NOMO-1 treated with dmso at 0.1 percent for 144 hours (cell line): ENCODE measurements around the gene CADM2.

Experiments used
- DNase-seq: peaks from one replicate; lab custom pipeline; 2025; ENCODE audit not compliant: unreplicated experiment; lab: John Stamatoyannopoulos, UW

CADM2 gene

DNA sequence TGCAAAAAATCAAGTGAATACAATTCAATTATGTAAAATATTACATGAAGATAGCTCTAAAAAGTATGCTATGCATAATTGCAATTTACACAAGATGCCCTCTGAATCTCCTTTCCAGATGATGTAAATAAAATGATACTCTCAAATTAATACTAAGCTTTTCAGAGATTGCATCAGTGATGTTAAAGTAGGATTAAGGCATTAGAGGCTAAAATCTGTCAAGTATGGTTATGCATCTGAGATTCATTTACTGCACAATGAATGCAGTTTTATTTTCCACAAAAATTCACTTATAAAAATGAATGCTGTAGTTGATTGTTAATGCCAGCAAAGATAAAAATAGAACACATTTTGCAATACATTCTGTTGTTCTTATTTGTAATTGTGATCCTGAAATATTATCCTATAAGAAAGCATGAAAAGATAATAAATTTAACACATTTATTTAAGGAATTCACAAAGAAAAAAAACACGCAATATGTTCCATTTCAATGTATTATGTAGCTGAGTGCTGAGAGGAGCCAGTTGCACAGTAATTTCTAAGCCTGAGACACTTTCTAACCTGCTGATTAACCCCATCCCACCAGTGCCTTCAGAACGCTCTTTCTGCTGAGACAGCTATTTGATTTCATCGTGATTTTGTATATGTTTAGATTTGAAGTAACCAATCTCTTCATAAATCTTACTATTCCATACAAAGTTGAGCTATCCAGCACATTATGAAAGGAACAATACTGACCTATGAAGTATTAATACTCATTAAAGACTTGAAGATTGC is 224.4 kb downstream of the CADM2 start:
- DNase-seq, result no peak

DNA sequence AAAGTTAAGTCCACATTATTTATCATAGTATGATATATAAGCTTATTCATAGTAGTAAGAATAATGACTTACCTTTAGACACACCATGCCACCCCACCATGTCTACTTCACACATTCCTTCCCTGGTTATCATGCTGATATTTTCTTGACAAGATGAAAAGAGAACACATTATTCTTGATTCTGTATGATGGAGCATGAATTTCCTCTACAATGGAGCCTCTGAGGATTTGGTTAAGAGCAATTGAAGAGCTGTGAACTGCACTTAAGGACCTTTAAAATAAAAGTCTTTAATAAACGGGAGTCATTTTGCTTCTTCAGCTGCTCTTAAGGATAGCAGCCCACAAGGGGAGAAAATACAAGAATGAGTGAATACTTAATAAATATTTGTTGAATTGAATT is 226.7 kb downstream of the CADM2 start:
- DNase-seq, result no peak

DNA sequence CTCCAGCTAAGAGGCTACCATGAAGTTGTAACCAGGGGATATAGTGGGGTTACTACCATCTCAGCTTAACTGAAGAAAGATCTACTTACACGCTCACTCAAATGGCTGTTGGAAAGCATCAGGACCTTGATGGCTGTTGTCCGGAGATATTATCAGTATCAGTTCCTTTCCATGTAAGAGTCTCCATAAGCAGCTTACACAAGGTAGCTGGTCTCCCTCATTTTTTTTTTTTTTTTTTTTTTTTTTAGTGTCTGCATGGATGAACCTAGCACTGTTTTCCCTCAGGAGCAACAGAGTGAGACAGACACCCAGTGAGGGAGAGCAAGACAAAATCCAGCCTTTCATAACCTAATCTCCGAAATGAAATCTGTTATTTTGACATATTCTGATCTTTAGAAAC is 230.9 kb downstream of the CADM2 start:
- no peak for DNase-seq

DNA sequence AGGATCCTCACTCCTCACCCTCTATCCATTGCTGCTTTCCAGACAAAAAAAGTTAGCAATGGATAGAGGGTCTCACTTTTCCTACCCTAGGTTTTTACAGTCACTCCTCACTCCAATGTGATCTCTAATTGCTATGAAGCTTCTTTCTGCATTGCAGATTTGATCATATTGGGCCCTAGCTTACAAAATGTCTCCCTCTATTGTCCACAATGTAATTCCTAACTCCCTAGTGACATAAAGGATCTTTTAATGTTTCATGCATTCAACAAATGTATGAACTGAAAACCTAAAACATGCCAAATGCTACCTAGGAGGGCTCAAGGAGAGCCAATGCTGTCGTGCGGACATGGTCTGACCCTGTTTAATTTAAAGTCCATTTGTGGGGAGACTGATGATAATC is 234.8 kb downstream of the CADM2 start:
- DNase-seq, result no peak

DNA sequence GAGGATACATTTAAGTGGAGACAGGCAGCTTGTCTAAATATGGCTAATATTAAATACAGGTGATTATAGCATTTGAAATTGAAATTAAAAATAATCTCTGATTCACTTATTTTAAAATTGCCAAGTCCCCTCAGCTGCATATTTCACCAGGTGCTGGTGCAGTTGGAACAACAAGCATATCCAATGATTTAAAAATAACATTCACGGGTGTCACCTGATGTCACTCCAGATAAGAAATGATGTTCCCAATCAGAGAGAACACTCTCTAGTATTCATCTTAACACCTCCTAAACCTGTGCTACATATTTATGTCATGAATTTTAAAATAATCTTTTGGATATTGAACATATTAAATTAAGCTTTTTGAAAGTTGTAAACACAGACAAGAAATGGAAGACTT is 249.9 kb downstream of the CADM2 start:
- no peak for DNase-seq

DNA sequence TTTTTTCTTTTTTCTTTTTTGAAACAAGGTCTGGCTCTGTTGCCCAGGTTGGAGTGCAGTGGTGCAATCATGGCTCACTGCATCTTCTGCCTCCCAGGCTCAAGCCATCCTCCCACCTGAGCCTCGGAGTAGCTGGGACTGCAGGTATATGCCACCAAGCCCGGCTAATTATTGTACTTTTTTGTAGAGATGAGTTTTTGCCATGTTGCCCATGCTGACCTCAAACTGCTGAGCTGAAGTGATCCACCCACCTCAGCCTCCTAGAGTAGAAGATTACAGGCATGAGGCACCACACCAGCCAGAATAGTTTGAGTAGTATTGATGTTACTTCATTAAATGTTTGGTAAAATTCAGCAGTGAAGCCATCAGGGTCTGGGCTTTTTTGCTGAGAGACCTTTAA is 251.8 kb downstream of the CADM2 start:
- DNase-seq, result no peak

DNA sequence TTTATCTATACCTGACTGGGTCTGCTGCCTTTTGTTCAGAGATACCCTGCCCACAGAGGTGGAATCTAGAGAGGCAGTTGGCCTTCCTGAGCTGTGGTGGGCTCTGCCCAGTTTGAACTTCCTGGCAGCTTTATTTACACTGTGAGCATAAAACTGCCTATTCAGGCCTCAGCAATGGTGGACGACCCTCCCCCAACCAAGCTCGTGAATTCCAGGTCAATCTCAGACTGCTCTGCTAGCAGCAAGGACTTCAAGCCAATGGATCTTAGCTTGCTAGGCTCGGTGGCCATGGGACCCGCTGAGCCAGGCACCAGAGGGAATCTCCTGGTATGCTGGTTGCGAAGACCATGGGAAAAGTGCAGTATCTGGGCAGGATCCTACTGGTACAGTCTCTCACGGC is 270.2 kb downstream of the CADM2 start:
- no peak for DNase-seq

DNA sequence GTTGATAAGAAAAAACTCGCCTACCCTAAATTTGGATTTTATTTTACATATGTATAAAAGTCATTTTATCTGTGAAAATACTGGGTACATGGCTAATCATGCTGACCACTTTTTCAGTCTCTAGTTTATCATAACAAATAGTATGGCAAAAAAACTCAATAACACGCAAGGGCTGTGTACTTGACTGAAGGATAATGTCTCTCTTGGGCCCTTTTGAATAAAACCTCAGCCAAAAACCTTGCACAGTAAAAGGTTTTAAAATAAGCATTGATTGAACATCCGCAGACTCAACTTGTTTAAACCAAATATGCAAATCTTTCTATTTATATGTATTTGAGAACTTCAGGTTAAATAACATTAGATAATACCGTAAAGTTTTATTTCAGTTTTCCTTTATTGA is 285.3 kb downstream of the CADM2 start:
- no peak for DNase-seq

DNA sequence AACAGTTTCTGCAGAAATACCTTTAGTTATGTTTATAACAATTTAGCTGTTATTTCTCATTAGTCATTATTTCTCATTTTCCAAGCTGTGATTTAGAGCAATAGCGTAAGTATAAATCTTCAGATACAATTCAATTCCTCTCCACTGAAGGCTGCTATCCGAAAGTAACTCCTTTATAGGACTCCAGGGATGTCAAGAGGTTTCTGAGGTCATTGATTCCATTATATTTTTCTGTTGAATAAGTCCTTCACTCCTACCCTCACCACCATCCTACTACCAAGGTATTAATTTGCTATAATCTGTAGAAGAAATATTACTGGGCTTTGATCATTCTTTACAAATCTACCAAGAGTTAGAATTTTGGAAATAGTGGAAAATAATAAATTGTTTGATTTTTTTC is 285.7 kb downstream of the CADM2 start:
- no peak for DNase-seq

DNA sequence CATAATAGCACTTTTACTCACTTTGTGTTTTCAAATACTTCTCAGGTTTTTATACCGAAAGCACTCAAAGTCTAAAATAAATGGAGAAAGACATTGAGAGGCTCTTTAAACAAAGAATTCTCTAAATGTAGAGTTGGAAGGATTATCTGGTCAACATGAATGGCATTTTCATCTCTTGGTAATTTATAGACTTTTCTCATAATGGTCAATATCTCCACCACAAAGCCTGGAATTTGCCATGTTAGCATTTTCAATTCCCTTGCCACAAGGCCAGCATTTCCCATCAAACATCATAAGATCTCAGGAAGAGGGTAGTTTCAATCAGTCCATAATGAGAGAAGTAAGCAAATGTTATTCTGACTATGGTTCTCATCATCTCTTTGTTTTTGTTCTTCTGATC is 293.0 kb downstream of the CADM2 start:
- no peak for DNase-seq

DNA sequence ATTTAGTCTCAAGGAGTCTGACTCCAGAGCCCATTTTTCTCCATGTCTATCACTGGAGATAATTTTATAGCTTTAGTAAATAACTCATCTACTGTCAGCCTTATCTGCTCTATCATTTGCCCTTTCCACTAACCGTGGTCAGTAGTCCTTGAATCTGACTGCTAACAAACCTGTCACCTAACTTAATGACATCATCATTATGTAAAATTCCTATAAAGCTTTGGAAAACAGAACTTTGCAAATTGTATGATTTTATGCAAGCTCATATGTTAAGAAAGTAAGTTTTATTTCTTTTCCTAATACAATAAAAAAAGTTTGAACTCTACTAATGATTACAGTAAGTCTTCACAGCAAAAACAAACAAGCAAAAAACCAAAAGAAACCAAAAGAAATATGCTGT is 293.9 kb downstream of the CADM2 start:
- DNase-seq, result no peak

DNA sequence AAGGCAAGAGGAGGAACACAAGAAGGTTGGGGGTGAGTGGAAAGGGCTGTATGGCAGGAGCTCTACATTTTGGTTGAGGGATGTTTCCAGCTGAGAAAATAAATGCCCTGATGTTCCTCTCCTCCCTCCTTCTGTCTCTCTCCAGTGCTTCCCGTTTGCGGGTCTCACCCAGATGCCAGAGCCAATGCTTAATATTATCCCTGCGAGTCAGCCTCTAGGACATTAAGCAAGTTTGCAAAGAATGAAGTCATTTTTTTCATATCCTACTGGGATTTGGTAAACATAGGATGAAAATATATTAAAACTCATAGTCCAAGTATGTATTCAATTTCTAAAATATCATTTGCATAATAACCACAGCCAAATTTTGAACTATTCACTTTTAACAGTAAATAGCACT is 295.9 kb downstream of the CADM2 start:
- DNase-seq, result no peak

DNA sequence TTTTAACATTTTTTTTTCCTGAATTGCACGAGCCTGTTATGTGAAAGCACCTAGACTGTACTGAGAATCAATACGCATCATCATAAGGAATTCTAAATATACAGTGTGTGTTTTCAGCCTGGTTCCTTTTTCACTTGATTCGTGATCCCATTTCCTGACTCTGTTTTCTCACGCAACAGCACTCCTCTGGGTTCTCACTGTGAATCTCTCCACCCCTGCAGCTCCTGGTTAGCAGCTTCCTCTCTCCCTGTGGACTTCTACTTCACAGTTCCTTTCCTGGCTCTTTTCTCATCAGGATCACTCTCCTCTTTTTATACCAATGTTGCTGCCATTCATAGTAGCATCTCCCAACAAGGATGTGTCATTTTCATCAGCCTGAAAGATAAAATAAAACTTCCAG is 297.2 kb downstream of the CADM2 start:
- no peak for DNase-seq

DNA sequence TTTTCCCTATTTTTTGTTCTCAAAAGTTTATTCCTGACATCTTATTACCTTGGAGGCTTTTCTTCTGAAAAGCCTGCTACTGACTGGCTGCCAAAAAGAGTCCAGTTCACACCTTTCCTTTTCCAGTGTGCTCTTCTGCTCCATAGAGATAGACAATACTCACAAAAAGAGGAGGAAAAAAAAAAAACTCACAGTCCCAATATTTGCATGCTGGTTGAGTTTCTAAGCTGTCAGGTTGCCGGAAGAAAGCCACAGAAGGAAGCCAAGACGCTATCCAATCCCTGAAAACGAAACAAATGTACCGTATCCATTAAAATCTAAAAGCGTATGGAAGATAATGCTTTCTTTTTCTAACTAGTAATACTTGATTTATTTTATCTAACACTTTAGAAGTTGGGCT is 299.5 kb downstream of the CADM2 start:
- no peak for DNase-seq

DNA sequence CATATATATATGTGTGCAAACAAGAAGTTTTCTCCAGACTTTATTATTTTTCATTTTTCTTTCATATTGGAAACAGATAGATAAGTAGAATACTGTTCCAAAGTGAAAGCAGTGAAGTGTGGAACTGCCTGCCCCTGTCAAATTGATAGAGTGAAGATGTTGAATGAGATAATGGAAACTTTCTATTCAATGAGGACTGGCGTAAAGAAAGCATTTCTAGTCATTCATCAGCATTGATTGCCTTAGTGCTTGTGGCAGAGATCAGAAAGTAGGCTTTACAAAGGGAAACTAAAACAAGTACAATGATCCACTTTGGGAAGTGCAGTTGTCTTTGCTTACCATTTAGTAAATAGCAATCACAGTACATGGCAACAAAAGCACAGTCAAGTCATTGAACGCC is 300.0 kb downstream of the CADM2 start:
- no peak for DNase-seq

DNA sequence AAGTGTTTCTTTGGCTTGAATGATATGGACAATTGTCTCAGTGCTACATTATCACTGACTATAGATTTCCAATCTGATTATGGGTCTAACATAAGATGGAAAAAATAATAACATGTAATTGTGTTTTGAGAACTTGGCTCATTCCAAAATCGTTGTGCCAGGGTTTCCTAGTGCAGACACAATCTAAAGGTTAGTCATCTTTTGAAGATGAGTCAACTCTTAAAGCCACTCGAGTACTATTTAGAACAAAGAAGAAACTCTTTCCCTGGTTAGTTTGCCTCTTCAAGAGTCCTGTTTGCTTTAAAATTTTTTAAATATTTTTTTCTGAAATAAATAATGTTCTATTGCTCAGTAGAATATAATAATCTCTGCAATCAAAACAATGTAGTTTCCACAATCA is 301.0 kb downstream of the CADM2 start:
- DNase-seq, result no peak

DNA sequence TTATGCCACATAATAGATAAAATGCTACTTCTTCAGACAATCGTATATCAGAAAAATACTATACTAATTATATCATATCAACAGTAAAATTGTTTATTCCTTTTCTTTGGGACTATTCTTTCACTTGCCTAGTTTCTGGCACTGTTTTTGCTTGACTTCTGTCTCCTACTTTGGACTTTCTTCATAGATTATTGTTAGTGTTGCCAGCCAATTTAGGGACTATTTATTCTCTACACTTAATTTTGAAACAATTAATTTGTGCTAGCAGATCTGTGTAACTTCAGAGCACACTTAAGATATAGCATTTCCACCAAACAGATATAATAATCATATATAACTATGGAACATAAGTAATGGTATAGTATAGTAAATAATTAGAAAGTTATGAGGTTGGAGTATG is 305.6 kb downstream of the CADM2 start:
- DNase-seq, result no peak

DNA sequence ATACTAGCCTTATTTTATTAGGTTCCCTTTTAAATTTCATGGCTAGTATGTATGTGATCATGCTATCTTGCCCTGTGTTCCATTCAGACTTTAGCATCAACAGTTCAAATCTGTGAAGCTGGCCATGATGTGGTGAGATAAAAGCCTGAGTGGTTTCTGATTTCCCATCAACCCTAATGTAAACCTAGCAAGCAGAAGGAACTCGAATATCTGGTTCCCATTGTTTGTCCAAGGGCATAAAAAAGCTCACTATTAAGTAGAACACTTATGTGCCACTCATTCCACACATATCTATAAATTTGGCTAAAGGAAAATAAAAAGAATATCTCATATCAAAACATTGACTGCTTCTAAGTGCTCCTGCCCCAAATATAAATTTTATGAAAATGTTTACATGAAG is 311.7 kb downstream of the CADM2 start:
- DNase-seq, result no peak

DNA sequence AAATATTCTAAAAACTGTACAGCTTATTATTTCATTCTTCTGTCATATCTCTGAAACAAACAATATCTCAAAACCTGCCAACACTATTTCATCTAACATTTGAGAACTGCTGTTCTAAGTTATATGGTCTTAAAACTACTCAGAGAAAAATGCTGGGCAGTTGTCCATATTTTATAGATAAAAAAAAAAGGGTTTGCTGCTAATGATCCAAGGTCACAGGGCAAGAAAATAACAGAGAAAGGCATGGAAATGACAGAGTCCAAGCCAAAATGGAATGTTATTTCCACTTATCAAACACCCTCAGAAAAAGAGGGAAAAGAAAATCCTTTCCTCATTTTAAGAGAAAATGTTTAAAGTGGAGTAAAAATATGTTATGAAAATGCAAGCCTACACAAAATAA is 313.1 kb downstream of the CADM2 start:
- no peak for DNase-seq

DNA sequence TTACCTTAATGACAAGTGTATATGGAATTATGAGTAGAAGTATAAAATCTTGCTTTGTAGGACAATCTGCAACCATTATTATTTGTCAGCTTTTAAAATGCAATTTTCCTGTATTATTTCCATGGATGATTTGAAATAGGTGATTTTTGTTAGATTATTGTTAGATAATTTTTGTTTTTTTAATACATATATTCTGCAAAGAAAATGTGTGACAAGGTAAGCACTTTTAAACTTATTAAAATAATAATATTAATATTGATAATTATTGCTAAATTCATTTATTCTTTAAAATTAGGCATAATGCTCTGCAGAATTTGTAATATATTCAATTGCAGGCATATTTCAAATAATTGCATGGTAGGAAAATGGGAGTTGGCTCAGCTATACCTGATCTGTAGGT is 329.5 kb downstream of the CADM2 start:
- DNase-seq, result no peak

DNA sequence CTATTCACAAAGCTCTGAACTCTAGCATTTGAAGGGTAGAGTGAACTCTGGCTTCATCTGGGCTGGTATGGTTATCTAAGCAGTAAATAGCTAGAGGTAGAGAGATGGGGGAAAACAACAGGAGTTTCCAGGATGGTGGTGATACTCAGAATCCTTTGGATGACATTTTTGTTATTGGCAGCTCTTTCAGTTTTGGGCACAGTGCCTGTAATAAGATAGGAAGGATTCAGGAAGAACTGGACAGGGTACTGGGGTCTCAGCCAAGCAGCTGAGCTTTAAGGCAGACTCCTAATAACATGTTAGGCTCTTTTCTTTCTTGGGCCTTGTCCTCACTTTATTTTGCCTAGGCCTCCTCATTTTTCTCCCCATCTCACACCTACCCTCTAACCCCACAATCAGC is 338.5 kb downstream of the CADM2 start:
- DNase-seq, result no peak

DNA sequence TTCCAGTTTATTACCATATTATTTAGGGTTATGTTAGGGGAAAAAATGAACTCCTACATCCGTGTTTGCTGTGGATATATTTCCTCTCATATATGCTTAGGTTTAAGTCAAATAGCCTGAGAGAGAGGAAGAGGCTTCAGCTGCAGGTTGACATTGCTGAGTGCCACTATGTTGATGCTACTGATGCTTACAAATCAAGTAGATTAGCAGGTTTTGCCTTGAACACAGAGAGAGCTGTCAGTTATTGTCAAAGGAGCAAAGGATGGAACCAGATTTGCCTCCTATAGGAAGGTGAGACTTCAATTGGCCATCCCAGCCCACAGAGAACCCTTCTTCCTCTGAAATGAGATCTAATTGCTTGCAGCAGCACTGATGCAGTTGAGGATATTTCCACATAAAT is 339.2 kb downstream of the CADM2 start:
- no peak for DNase-seq

DNA sequence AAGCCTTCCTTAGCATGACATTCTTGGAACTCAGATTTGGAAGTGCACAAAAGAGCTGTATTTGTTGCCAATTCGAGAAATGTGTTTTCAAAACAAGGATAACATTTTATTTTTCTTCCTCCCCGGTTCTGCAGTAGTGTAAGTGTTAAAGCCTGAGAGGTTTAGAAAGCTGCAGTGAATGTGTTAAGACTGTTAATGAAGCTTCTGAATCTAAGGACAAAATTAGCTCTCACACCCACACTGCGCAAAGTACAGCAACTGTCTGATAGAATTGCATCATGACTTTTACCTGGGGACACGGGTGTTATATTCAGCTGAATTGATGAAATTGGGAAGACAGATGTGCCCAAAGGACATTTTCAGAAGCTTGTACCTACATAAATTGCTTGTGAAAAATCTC is 344.4 kb downstream of the CADM2 start:
- no peak for DNase-seq
